HG02678 (cell line): Measurements from ENCODE around the gene EXOSC1.
"Not testable (repeated sequence)": the region's sequence is repeated elsewhere in the genome, so short reads cannot be mapped to it uniquely, and the experiment has no call there.

Source experiments
- ATAC-seq: cut with Tn5 transposase; IDR thresholded peaks from one replicate; pipeline ENCODE4 v1.9.1; 2021; ENCODE audit warnings: mild to moderate bottlenecking, moderate library complexity; ENCODE audit not compliant: unreplicated experiment

The EXOSC1 gene

GRCh38 chr10:97445722-97446639, at the start of gene EXOSC1, which contains the start of gene ZDHHC16:
TSS of gene EXOSC1 (minus strand) at chr10:97446006. CDS start at chr10:97445985, 21 bp downstream.
TSS of gene ZDHHC16 (plus strand) at chr10:97446175. CDS start at chr10:97451676, 5,501 bp downstream.
- peak; percentile 95 for ATAC-seq

- ATAC-seq = no peak
These were observed 49.2 kb upstream of the EXOSC1 start for GRCh38 chr10:97494863-97495506.

- no peak for ATAC-seq
These were observed 48.3 kb upstream of the EXOSC1 start for GRCh38 chr10:97494151-97494550.

GRCh38 chr10:97490592-97490991, 44.8 kb upstream of the EXOSC1 start:
- ATAC-seq = no peak

GRCh38 chr10:97485647-97486281, 40.0 kb upstream of the EXOSC1 start:
- no peak for ATAC-seq

- ATAC-seq = no peak
These were observed 38.1 kb upstream of the EXOSC1 start for GRCh38 chr10:97483921-97484320.

- ATAC-seq = no peak
These were observed 37.7 kb upstream of the EXOSC1 start for GRCh38 chr10:97483506-97483905.

- no peak for ATAC-seq
These were observed 36.6 kb upstream of the EXOSC1 start for GRCh38 chr10:97482381-97482780.

- ATAC-seq = no peak
These were observed 35.3 kb upstream of the EXOSC1 start for GRCh38 chr10:97481071-97481470.

GRCh38 chr10:97479939-97480338, 34.1 kb upstream of the EXOSC1 start:
- ATAC-seq = no peak

- not testable (repeated sequence) for ATAC-seq
These were observed 33.6 kb upstream of the EXOSC1 start for GRCh38 chr10:97479410-97479809.

GRCh38 chr10:97475936-97476594, 30.3 kb upstream of the EXOSC1 start:
- no peak for ATAC-seq

- ATAC-seq = no peak
These were observed 29.1 kb upstream of the EXOSC1 start for GRCh38 chr10:97474918-97475317.

GRCh38 chr10:97468781-97469180, 23.0 kb upstream of the EXOSC1 start:
- ATAC-seq = not testable (repeated sequence)

- no peak for ATAC-seq
These were observed 22.4 kb upstream of the EXOSC1 start for GRCh38 chr10:97468162-97468561.

- ATAC-seq = no peak
These were observed 20.9 kb upstream of the EXOSC1 start for GRCh38 chr10:97466755-97467154.

GRCh38 chr10:97465982-97466381, 20.2 kb upstream of the EXOSC1 start:
- no peak for ATAC-seq

- no peak for ATAC-seq
These were observed 18.4 kb upstream of the EXOSC1 start for GRCh38 chr10:97464226-97464625.

GRCh38 chr10:97463363-97464132, 17.7 kb upstream of the EXOSC1 start:
- no peak for ATAC-seq

- ATAC-seq = no peak
These were observed 16.5 kb upstream of the EXOSC1 start for GRCh38 chr10:97462309-97462708.
